CD4-positive, alpha-beta T cell treated with Interleukin-4 for 4 hours (primary cell): ENCODE results near the gene WARS2.

Experiments used
- DNase-seq: peaks from one replicate; pipeline ENCODE4 v3.0.0-alpha.2; 2020

The WARS2 gene

DNA sequence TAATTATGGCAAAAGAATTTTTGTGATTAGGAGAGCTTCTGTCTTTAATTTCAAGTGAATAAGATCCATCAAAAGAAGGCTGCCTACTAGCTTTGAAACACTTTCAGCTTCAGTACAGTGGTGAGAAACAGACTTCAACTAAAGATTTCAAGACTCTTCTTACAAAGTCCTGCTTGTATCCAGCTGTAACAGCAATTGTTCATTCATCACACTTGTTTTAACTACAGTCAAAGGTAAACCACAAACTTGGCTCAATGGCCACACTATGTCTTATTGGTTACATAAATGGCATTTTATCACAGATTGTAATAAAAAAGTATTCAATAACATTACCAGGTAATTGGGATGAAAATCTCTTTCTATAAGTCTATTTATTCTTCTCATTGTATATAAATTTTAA is 59.2 kb downstream of the WARS2 start:
- no peak for DNase-seq

DNA sequence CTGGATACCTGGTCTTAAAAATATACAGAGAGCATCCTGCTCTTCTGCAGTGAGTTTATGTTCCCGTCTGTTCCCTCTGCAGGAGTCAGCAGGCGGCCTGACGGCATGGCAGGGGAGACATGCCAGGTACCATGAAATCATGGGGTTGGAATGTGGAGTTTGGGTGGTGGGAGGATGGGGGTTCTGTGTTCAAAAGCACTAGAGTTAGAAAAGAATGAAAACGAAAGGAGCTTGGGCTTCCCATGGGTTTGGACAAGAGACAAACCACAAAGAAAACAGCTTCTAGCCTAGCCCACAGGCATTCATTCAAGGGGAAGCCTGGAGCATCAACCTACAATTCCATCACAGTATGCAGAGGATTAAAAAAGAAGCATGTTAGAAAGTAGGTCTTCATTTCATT is 59.9 kb downstream of the WARS2 start:
- no peak for DNase-seq

DNA sequence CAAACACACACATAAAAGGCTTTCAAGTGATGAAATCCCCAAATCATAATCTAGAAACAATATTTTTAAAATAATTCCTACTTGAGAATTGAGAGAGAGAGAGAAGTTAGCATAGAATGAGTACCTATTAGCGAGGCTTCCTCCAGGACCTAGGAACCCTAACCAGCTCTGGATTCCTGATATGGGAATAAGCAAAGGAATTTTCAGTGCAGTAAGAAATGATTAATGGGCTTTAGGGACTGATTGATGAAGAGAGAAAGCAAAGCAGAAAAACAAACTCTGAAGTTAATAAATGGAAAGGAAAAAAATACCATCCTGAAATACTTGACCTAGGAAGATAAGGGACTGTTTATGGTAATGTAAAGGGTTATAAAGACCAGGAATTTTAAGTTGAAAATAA is 60.6 kb downstream of the WARS2 start:
- no peak for DNase-seq

DNA sequence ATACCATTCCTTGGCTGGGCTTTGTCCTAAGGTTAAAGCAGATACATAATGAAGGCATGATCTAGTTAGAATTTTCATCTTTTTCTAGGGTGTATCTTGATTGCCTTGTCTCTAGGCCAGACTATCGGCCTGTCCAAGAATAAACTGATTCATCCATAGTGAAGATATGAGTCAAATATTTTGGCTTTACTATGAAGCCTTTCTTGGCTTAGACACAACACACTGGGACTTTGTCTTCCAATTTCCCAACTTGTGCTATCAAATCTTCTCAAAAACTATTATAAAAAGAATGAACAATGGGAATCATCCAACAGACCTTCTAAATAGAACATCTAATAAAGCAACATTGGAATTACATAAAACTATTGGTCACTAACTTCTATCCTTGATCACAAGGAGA is 64.8 kb downstream of the WARS2 start:
- DNase-seq = no peak

DNA sequence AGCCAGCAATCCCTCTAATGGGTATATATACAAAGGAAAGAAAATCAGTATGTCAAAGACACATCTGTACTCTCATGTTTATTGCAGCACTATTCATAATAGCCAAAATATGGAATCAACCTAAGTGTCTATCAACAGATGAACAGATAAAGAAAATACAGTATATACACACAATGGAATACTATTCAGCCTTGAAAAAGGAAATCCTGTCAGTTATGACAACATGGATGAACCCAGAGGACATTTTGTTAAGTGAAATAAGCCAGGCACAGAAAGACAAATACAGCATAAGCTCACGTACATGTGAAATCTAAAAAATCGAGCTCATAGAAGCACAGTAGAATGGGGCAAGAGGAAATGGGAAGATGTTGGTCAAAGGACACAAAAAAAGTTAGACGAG is 69.1 kb downstream of the WARS2 start:
- no peak for DNase-seq

DNA sequence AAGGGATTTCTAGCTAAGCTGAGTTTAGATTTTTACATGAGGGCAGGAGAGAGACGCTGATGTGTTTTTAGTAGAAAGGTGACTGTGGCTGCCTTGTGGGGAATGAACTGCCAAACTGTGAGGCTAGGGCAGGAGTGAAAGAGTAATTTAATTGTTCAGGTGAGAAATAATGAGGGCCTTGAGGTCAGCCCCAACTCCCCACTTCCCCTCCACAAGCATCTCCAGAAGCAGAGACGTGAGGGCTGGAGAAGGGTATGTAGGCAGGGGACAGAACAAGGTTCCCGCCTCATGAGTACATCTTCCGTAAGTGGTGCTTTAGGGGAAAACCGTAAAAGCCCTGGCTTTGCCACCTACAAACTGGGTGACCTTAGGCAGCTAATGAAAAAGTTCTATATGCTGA is 70.8 kb downstream of the WARS2 start:
- no peak for DNase-seq

DNA sequence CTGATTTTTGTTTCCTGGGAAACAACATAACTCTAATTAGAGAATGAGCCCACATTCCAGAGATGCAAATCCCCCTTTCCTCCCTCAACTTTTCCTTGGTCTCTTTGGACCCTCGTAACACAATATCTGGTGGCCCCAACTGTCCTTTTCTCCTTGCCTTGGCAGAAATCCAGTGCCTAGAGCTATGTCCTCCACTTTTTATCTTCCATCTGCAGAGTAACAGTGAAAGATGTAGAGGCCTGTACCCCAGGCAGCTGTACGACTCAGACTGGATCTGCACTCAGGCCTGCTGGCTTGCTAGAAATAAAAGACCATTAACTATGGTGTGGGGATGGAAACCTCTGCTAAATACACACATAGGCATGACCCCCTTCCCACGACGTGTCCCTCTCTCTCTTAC is 72.0 kb downstream of the WARS2 start:
- DNase-seq = no peak

DNA sequence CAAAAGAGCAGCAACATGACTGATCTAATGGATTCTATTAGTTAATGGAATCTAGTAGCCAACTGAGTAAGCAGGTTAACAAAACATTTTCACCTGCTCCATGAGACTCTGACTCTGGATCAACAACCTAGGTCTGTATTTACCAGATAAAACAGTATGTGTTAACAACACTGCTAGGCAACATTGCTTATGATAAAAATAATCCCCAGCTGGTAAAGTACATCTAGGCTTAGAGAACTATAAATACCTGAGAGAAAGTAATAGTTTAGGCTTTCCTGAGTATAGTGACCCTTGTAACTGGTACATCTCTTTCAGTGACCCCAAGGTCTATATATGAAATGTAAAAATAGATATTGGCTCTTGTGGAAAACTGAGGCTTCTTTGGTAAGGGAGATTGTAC is 78.8 kb downstream of the WARS2 start:
- no peak for DNase-seq

DNA sequence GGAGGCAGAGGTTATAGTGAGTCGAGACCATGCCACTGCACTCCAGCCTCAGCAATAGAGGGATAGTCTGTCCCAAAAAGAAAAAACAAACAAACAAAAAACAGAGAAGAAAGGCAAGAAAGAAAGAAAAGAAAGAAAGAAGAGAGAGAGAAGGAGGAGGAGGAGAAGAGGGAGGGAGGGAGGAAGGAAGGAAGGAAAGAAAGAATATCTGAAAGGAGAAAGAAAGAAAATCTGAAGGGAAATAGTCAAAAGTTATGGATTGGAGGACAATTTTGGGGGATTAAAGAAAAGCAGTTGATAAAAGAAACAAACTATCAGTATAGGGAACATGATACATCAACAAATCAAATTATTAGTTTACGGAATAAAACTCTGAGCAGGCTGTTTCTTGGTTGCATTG is 84.9 kb downstream of the WARS2 start:
- no peak for DNase-seq

DNA sequence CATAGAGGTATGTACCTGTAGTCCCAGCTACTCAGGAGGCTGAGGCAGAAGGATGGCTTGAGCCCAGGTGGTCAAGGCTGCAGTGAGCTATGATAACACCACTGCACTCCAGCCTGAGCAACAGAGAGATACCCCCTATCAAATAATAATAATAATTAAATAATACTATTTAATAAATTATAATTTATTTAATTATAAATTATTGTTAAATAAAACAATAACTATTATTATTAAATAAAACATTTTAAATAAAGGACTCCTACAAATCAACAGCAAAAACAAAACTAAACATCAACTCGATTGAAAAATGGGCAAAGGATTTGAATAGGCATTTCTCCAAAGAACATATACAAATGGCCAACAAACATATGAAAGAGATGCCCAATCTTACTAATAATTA is 86.5 kb downstream of the WARS2 start:
- no peak for DNase-seq

DNA sequence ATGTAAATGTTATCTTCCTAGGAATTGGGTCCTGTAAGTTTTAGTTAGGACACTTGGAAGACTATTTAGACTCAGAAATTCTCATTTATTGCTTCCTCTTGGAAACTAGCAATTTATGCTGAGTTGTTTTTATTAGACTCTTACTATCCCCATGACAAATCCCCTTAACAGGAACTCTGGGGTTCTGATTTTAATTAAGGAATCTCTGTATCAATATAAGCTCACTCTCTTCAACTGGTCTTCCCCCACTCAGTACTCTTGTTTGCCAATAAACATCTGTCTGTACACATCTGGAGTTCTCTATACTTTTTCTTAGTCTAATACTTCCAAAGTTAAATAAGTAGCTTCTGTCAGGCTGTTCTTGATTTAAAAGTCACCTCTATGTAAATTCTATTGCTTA is 88.2 kb downstream of the WARS2 start:
- DNase-seq = no peak

DNA sequence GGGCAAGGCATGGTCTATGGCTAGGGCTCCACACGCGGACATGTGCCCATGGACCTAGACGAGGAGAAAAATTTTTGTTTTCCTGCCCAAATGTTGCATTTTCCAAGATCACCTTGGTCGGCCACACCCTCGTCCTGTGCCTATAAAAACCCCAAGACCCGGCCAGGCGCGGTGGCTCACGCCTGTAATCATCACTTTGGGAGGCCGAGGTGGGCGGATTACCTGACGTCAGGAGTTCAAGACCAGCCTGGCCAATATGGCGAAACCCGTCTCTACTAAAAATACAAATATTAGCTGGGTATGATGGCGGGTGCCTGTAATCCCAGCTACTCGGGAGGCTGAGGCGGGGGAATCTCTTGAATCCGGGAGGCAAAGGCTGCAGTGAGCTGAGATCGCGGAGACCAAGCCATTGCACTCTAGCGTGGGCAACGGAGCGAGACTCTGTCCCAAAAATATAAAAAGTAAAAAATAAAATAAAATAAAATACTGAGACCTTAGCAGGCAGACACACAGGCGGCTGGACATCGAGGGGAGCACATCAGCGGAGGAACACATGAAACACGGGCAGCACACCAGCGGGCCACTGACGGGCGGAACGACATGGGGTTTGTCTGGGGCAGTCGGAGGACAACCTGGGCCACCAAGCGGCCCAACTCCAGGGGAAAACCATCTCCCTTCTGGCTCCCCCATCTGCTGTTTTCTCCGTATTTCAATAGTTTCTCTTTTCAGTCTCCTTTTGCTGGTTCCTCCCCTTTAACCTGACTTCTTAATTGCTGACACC is 91.6 kb downstream of the WARS2 start:
- DNase-seq = no peak

DNA sequence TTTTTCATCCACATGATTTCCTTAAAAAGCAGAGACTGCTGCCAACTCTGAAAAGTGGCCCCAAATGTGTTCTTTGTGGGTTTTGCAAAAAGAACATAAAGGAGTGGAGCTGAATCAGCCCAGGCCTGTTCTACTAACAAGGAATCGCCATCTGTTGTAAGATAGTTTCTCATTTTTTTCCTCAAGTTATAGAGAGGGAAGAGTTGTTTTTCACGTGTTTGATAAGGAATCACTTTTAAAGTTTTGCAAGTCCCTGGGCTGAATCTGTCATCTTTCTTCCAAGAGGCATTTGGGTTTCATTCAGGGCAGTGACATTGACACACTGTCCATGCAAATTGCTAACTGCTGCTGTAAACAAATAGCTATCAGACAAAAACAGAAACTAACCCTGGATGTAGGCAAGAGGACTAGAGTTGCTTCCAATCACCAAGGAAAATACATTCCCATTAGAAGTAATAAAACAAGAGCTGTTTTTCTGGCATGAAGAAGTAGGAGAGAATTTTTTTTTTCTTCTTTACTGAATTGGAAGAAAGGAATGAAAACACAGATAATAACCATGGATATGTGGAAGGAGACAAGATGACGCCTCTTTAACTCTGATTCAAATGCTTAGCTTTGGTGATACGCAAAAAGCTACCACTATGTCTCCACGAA is 93.5 kb downstream of the WARS2 start:
- no peak for DNase-seq

DNA sequence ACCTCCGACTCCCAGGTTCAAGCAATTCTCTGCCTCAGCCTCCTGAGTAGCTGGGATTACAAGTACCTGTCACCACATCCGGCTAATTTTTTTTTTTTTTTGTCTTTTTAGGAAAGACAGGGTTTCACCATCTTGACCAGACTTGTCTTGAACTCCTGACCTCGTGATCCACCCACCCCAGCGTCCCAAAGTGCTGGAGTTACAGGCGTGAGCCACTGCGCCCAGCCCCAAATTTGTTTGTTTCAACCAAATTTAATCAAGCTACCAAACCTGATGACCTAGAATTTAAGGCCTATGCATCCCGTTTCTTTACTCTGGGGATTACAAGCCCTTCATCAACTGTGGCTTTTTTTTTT is 94.0 kb downstream of the WARS2 start:
- no peak for DNase-seq

DNA sequence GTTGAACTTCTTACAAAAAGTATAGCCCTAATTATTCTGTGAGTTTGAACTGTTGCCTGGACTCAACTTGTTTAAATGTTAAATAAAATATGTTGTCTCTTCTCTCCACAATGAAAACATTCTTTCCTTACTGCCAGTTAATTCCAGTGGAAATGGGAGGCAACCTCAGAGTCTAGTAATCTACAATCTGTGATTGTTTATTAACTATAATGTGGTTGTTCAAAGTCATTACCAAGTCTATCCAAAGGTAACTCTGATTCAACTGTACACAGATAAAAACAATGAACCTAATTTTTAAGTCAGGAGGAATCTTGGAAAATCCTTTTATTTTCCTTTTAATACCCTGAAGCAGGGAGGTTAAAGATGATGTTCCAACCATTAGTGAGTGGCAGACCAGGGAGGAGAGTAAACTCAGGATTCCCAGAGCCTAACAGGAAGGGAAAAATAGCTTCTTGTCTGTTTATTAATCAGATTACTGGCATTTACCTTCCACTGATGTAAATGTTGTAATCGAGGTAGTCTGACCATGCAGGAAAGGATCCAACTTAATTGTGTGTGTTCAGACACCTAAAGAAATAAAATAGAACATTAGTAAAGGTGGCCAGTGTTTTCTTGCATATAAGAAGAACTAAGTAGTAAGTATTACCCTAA is 95.2 kb downstream of the WARS2 start:
- DNase-seq = no peak

DNA sequence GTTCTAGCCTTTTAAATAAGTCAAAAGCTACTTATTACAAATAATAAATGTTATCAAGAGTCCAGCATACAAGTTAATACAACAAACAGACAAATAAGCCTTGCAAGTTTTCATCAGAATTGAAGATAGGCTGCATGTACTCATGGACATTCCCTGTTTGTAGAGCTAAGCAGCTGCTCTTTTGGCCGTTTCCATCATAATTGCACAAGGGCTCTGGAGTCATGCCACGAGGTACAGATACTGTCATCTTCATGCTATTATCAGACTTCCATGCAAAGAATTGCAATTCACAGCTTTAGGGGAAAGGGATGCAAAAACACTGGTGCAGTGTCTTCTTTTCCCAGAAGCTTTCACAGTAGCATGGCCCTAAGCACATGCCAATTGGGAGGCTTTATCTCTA is 99.5 kb downstream of the WARS2 start:
- no peak for DNase-seq

DNA sequence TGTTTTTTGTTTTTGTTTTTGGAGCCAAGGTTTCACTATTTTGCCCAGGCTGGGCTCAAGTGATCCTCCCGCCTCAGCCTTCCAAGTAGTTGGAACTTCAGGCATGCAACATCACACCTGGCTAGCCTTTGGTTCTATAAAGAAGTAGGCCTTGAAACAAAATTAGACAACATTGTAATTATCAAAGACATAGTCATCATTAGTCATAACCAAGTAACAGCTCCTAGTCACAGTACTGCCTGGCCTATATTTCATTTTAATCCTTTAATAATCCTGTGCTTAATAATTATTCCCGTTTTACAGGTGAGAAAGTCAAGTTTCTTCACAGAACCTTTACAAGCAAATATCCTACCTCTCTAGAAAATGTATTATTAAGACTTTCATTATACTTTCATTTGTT is 100.0 kb downstream of the WARS2 start:
- DNase-seq = no peak

DNA sequence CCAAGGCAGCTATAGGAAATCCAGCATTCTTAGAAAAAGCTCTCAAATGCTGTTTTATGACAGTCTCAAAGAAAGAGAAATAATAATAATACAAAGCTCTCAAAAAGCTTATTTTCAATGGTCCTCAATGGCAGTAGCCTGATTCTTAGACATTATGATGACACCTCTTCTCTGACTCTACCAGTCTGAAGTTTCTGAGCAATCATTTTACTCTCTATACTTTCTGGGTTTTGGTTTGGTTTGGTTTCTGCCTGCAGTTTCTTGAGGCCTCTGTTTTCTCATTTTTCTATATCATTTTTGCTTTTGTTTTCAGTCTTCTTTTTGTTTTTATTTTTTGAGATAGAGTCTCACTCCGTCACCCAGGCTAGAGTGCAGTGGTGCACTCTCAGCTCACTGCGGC is 102.1 kb downstream of the WARS2 start:
- DNase-seq = no peak

DNA sequence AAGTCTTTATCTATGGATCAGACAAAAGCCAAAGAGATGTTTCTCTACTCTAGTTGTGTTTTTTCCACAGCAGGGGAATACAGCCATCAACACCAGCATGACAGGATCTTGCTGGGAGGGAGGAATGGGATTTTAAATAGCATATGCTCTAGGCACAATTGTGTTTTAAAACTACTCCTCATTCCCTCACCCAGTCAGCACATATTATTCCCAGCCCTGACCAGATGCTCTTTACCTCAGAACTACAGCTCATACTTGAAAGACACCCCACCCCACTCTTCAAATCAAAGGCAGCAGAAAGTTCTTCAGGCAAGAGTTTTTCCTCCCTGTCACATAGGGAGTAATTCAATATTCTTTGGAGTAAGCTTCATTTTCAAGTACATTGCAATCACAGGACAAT is 106.1 kb downstream of the WARS2 start:
- no peak for DNase-seq

DNA sequence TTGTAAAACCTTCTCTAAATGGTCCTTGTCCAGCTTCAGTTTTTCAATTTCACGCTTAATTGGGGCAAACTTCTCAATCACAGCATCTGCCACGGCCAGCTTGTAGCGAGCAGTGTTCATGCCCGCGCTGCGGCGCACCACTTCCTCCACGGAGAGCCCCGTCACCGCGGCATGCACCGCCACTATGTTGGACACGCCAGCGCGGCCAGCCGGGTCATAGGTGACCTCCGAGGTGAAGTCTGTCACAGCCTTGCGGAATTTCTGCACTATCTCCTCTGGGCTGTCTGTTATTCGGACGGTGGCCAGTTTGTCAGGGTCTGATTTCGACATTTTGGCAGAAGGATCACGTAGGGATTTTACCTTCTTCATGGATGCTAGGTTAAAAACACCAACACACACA is 107.5 kb downstream of the WARS2 start:
- DNase-seq = no peak

DNA sequence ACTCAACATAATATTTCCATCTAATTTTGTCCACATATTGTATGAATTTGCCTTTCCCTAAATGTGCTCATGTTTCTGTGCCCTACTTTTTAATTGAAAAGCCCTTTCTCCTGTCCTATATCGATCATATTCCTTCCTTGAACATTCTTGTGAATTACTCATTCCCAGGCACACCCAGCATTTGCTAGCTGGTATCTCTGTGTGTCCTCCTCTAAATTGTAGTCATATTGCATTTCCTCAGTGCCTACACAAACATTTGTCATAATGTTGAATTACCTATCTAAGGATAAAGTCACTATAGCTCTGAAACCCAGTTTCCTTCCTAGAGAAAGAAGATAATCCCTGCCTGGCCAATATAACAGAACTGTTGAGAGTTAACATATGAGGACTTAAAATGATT is 112.7 kb downstream of the WARS2 start:
- no peak for DNase-seq

DNA sequence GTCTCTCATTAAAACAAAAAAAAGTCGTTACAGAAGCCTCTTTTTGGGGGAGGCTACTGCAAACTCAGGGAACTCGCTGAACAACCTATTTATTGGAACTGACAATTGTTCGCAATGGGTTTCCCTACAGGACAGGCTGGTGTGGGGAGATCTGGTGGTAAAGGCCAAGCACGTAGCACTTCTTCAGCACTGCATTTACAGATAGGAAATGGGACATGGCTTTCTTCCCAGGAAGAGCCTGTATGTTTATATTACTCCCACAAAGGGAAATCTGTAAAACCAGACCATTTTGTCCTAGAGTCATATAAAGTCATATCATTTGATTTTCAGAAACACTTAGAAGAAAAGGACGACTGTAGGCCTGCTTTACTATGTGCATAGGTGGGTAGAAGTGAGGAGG is 113.5 kb downstream of the WARS2 start:
- no peak for DNase-seq

DNA sequence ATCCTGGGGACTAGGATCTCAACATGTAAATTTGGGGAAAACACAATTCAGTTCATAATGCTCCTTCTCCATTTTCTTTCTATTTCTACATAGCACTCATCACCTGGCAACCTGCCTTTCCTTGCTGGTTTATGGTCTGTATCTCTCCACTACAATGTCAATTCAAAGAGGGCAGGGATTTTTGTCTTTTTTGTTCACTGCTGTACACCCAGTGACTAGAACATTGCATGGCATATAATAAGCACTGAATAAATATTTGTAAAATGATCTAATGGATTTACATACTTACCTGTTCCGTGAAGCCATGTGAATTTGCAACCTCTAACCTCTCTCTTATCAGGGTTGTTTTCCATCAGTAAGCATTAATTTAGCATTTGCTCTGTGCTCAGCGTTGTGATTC is 124.9 kb downstream of the WARS2 start:
- no peak for DNase-seq

DNA sequence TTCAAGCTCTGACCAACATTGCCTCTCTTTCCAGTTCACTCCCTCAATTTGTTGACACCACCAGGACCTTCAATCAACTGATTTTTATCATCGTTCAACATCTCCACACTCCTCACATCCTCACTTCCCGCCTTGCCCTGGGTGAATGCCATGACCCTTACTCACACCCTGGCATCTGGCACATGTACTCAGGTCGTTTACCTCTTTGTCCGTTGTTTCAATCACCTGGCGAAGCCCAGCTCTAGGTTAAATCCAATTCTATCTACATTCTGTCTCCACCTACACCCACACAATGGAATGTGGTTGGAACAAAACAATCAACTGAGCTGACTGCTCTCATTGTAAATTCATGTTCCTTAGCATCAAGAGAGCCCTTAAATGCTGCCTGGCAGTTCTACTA is 128.1 kb downstream of the WARS2 start:
- no peak for DNase-seq

DNA sequence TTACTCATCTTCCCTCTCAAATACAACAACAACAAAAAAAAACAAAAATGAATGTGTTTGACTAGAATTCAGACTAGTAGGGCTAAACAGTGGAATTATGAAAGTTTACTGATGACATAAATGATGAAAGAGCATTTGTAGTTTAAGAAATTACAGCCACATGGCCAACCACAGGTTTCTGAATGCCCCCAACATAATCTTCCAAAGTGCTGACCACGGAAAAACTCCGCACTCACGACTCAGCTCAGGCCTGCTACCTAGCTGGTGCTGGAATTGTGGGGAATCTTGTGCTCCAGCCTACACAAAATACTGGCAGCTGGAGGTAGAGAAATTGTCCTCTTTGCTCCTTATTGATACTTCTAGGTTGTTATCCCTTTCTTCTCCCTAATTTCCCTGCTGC is 128.7 kb downstream of the WARS2 start:
- no peak for DNase-seq
